ENCODE measurements around the gene RORC.
A peak's percentile ranks its signal among the peaks of the same experiment; 100 is the strongest.
"Not testable (repeated sequence)": the region's sequence is repeated elsewhere in the genome, so short reads cannot be mapped to it uniquely, and the experiment has no call there.

RORC gene

GRCh38 chr1:151769270-151769669 lies 62.3 kb downstream of the RORC start:
- not testable (repeated sequence) for DNase-seq

GRCh38 chr1:151768351-151769066 lies 63.1 kb downstream of the RORC start:
- DNase-seq, result not testable (repeated sequence)

GRCh38 chr1:151763990-151764389 lies 67.6 kb downstream of the RORC start:
- DNase-seq, result peak; percentile 21

GRCh38 chr1:151762941-151763921 lies 68.4 kb downstream of the RORC start, which contains the start of gene MRPL9:
Gene MRPL9, minus strand, starts transcription at chr1:151763496. Its CDS starts 17 bp downstream, at chr1:151763479.
- peak; percentile 75 for DNase-seq

GRCh38 chr1:151760597-151761385 lies 70.8 kb downstream of the RORC start:
- DNase-seq, result no peak

GRCh38 chr1:151759241-151759640 lies 72.4 kb downstream of the RORC start:
- DNase-seq, result no peak

- DNase-seq, result peak; percentile 52
Observed at GRCh38 chr1:151756291-151756690, 75.3 kb downstream of the RORC start.

Data from inflammatory macrophage treated with lipopolysaccharide for 4 hours (primary cell).